ENCODE data around the gene WDR18.

Gene WDR18

DNA sequence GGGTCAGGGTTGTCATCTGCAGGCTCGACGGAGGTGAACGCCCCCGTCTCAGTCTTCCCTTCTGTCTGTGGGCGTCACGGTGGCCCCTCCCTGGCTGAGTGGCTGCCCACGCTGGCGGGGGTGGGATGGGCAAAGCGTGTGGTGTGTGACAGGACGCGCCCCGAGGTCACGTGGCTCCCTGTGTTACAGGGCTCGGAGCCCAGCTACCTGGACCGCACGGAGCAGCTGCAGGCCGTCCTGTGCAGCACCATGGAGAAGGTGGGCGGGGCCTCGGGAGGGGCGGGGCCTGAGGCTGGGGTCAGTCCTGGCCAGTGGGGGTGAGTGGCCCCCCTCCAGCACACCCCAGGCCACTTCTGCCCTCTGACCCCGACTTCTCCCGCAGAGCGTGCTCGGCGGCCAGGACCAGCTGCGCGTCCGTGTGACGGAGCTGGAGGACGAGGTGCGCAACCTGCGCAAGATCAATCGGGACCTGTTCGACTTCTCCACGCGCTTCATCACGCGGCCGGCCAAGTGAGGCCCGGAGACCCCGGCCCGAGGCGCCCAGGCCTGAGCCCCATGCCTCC, 9.8 kb downstream of the WDR18 start:
- TF ChIP-seq, protein P1, sequence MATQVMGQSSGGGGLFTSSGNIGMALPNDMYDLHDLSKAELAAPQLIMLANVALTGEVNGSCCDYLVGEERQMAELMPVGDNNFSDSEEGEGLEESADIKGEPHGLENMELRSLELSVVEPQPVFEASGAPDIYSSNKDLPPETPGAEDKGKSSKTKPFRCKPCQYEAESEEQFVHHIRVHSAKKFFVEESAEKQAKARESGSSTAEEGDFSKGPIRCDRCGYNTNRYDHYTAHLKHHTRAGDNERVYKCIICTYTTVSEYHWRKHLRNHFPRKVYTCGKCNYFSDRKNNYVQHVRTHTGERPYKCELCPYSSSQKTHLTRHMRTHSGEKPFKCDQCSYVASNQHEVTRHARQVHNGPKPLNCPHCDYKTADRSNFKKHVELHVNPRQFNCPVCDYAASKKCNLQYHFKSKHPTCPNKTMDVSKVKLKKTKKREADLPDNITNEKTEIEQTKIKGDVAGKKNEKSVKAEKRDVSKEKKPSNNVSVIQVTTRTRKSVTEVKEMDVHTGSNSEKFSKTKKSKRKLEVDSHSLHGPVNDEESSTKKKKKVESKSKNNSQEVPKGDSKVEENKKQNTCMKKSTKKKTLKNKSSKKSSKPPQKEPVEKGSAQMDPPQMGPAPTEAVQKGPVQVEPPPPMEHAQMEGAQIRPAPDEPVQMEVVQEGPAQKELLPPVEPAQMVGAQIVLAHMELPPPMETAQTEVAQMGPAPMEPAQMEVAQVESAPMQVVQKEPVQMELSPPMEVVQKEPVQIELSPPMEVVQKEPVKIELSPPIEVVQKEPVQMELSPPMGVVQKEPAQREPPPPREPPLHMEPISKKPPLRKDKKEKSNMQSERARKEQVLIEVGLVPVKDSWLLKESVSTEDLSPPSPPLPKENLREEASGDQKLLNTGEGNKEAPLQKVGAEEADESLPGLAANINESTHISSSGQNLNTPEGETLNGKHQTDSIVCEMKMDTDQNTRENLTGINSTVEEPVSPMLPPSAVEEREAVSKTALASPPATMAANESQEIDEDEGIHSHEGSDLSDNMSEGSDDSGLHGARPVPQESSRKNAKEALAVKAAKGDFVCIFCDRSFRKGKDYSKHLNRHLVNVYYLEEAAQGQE (IDR thresholded peaks at IDR 0.05; ENCODE audit: insufficient replicate concordance, low read depth), result no peak
- no peak for TF ChIP-seq SPI1 (IDR thresholded peaks at IDR 0.05; ENCODE audit: borderline replicate concordance, low read depth)
- TF ChIP-seq GABPA (IDR thresholded peaks at IDR 0.05; ENCODE audit: low read depth), result no peak
- no peak; the same call in 1 of the 2 replicates for TF ChIP-seq POLR2AphosphoS5 (IDR thresholded peaks at IDR 0.05; ENCODE audit: low read depth)
- TF ChIP-seq, protein P2, sequence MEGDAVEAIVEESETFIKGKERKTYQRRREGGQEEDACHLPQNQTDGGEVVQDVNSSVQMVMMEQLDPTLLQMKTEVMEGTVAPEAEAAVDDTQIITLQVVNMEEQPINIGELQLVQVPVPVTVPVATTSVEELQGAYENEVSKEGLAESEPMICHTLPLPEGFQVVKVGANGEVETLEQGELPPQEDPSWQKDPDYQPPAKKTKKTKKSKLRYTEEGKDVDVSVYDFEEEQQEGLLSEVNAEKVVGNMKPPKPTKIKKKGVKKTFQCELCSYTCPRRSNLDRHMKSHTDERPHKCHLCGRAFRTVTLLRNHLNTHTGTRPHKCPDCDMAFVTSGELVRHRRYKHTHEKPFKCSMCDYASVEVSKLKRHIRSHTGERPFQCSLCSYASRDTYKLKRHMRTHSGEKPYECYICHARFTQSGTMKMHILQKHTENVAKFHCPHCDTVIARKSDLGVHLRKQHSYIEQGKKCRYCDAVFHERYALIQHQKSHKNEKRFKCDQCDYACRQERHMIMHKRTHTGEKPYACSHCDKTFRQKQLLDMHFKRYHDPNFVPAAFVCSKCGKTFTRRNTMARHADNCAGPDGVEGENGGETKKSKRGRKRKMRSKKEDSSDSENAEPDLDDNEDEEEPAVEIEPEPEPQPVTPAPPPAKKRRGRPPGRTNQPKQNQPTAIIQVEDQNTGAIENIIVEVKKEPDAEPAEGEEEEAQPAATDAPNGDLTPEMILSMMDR (IDR thresholded peaks at IDR 0.05; ENCODE audit: insufficient read depth, low read length), result no peak

DNA sequence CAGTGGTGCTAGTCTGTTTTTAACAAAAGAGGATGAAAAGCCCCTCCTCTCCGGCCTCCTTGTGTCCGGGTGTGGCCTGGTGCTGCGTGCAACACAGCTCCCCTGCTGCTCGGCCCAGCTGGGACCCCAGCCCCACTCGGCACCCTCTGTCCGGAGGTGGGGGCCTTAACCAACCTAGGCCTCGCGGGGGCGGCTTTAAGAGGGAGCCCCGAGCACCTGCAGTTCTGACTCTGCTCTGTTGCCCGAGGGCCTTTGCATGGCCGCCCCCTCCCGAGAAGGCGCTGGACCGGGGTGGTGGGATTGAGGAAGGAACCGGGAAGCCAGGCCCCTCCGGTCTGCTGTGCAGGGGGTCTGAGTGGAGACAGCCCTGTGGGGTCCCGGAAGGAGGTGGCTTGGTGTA, 10.4 kb downstream of the WDR18 start:
- Histone ChIP-seq H3K27me3 (ENCODE audit: insufficient read depth, poor library complexity, severe bottlenecking) (peaks cover 29% of the 10 kb centered on the region), H3K4me3 (replicated peaks; ENCODE audit: insufficient read depth, low read length) (no peak overlapping the region), H3K27ac (replicated peaks) (no peak overlapping the region)
- TF ChIP-seq, protein P2 (IDR thresholded peaks at IDR 0.05; ENCODE audit: insufficient read depth, low read length), result no peak
- no peak for TF ChIP-seq SPI1 (IDR thresholded peaks at IDR 0.05; ENCODE audit: borderline replicate concordance, low read depth)
- TF ChIP-seq GABPA (IDR thresholded peaks at IDR 0.05; ENCODE audit: low read depth), result no peak
- TF ChIP-seq, protein P1 (IDR thresholded peaks at IDR 0.05; ENCODE audit: insufficient replicate concordance, low read depth), result no peak
- no peak; the same call in 1 of the 2 replicates for TF ChIP-seq POLR2AphosphoS5 (IDR thresholded peaks at IDR 0.05; ENCODE audit: low read depth)
- no peak for DNase-seq (ENCODE audit: low read depth in 1 of 2, low spot score in 1 of 2)

More for the DNA sequence above, 9.8 kb downstream of the WDR18 start:
- Histone ChIP-seq H3K4me3 (replicated peaks; ENCODE audit: insufficient read depth, low read length) (no peak overlapping the region), H3K27me3 (ENCODE audit: insufficient read depth, poor library complexity, severe bottlenecking) (peaks cover 24% of the 10 kb centered on the region), H3K27ac (replicated peaks) (no peak overlapping the region)
- no peak for DNase-seq (ENCODE audit: low read depth in 1 of 2, low spot score in 1 of 2)

DNA sequence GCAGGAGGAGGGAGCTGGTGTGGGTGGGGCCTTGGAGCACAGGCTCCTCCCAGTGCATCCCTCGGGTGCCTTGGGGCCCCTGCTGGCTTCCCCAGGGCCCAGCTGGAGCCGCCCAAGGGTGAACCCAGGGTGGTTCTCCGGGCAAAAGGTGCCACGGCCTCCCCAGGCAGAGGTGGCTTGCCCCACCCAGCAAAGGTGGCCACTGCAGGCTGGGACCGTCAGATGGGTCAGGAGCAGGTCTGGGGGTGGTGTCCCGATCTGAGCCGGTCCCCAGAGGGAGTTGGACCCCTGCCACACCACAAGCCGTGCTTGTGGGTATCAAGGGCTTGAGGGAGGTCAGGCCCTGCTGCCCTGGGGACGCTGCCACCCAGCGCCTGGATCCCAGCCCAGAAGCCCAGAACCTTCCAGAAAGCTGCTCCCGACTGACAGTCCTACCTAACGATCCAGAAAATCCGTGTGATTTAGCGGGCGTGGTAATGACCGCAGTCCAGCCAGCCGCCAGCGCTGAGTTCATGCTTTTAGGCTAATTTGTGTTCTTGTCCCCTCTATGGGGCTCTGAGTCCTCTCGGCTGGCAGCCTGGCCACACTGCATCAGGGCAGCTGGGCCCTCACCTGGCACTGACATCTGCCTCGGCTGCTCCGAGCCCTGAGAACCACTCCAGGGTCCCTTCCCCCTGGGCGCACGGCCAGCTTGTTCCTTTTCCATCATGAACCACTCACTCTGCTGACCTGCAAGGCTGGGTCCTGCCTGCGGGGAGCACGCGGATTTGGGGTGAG, 11.1 kb downstream of the WDR18 start:
- H3K4me3 ChIP-seq (replicated peaks; ENCODE audit: insufficient read depth, low read length), result no peak overlapping the region
- DNase-seq (ENCODE audit: low read depth in 1 of 2, low spot score in 1 of 2), result no peak
- no peak overlapping the region for H3K27ac ChIP-seq (replicated peaks)
- TF ChIP-seq GABPA (IDR thresholded peaks at IDR 0.05; ENCODE audit: low read depth), result no peak
- H3K27me3 ChIP-seq (ENCODE audit: insufficient read depth, poor library complexity, severe bottlenecking), result peaks cover 34% of the 10 kb centered on the region

DNA sequence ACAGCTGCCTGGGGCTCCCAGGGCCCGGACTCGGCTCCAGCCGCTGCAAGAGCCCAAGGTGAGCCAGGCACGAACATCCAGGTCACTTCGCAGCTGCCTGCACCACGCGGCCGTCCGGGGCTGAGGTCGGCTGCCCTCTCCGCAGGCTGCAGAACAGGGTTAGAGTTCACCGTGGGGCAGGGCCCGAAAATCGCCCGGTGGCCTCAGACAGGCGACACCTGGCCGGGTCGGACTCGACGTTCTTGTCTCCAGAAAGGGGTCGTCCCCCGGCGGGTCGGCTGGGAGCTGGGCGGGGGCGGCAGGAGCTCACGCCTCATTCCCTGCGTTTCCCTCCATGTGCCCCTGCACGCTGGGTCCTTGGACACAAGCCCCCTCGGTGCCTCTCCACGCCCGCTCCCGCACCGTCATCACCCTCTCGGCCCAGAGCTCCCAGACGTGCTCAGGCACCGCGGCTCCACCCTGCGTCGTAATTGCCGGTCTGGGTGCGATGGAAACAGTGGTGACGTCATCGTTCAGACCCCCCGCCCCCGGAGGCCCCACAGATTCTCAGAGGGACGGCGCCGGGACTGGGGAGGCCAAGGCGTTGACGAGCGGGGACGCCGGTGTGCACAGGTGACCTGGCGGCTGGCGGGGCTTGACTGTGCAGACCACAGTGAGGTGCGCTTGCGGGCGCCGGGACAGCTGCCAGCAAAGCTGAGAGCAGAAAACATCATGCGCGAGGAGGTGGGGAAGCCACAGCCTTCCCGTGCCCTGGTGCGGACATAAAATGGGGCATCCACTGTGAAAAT, 12.1 kb downstream of the WDR18 start:
- DNase-seq (ENCODE audit: low read depth in 1 of 2, low spot score in 1 of 2), result peak in 1 of 2 experiments; percentile 30
- H3K4me3 ChIP-seq (replicated peaks; ENCODE audit: insufficient read depth, low read length), result no peak overlapping the region
- peaks cover 40% of the 10 kb centered on the region for H3K27me3 ChIP-seq (ENCODE audit: insufficient read depth, poor library complexity, severe bottlenecking)

More for the DNA sequence above, 12.1 kb downstream of the WDR18 start:
- no peak overlapping the region for H3K27ac ChIP-seq (replicated peaks)
- TF ChIP-seq POLR2AphosphoS5 (IDR thresholded peaks at IDR 0.05; ENCODE audit: low read depth) (peak; percentile 26; the same call in 1 of the 2 replicates), GABPA (IDR thresholded peaks at IDR 0.05; ENCODE audit: low read depth) (no peak)

Data from HL-60 (cell line).